Subcutaneous adipose tissue (tissue), 4 donors: ENCODE measurements around the gene PALLD. TPM values are rescaled to one million over a fixed set of nuclear protein-coding genes. Genes with fewer than 3 reads are reported as not detected.

Source experiments
- CTCF ChIP-seq: fragments of 450-650 bp; IDR thresholded peaks from one replicate; pipeline ENCODE4 v1.5.1; 2016; ENCODE audit warnings: low read depth, mild to moderate bottlenecking, control low read depth, antibody characterized with exemption, moderate library complexity
- total RNA-seq, 4 donors: library from RNA; depleted of rRNA; stranded (reverse); fragments of >200 nt; gene quantifications; one replicate each; pipeline ENCODE4 v1.1.0, GENCODE V29; 2016

The PALLD gene
- total RNA-seq, 4 donors from 2014 or later = 94.1 to 118 (median 110) TPM

- TF ChIP-seq CTCF = no peak
Observed at GRCh38 chr4:168849997-168850396, 353.1 kb downstream of the PALLD start.

GRCh38 chr4:168852387-168852786, 355.5 kb downstream of the PALLD start:
- TF ChIP-seq CTCF = no peak

- TF ChIP-seq CTCF = no peak
Observed at GRCh38 chr4:168852933-168853713, 356.3 kb downstream of the PALLD start.

- TF ChIP-seq CTCF = no peak
Observed at GRCh38 chr4:168853770-168854169, 356.9 kb downstream of the PALLD start.

- no peak for TF ChIP-seq CTCF
Observed at GRCh38 chr4:168854350-168854921, 357.6 kb downstream of the PALLD start.

GRCh38 chr4:168856312-168856711, 359.5 kb downstream of the PALLD start:
- TF ChIP-seq CTCF = no peak

- TF ChIP-seq CTCF = no peak
Observed at GRCh38 chr4:168857009-168857408, 360.2 kb downstream of the PALLD start.
